HepG2 (cell line): ENCODE data around the gene ZSWIM7. TPM values are rescaled to one million over a fixed set of nuclear protein-coding genes. Genes with fewer than 3 reads are reported as not detected.

Experiments used
- BRCA1 ChIP-seq: sonication (generic); formaldehyde crosslinking; IDR thresholded peaks from 2 replicates; pipeline ENCODE4 v1.4.0; 2020; ENCODE audit warnings: missing genetic modification reagents
- CREB3 ChIP-seq: sonication (generic); formaldehyde crosslinking; IDR thresholded peaks from 2 replicates; pipeline ENCODE4 v1.5.0; 2020; ENCODE audit warnings: missing genetic modification reagents
- CSRNP1 ChIP-seq: sonication (generic); formaldehyde crosslinking; IDR thresholded peaks from 2 replicates; pipeline ENCODE4 v1.8.1; 2023; ENCODE audit warnings: mild to moderate bottlenecking, missing genetic modification reagents
- FOSL2 ChIP-seq: sonication (generic); formaldehyde crosslinking; IDR thresholded peaks from 2 replicates; pipeline ENCODE4 v1.4.0; 2020; ENCODE audit warnings: missing genetic modification reagents
- FOXC1 ChIP-seq: sonication (generic); formaldehyde crosslinking; IDR thresholded peaks from 2 replicates; pipeline ENCODE4 v1.8.0; 2022; ENCODE audit warnings: mild to moderate bottlenecking, missing genetic modification reagents, borderline replicate concordance
- HMGXB4 ChIP-seq, 2 experiments: sonication (generic) in 1 of 2; formaldehyde crosslinking in 1 of 2; IDR thresholded peaks; 2 replicates each; pipeline versions ENCODE4 v1.4.0 to v1.6.1; 2018 to 2020; ENCODE audit warnings: missing genetic modification reagents in 2 of 2, borderline replicate concordance in 1 of 2, low read depth in 1 of 2, mild to moderate bottlenecking in 1 of 2, missing biosample characterization in 1 of 2
- HOXA3 ChIP-seq: sonication (generic); formaldehyde crosslinking; IDR thresholded peaks from 2 replicates; pipeline ENCODE4 v1.5.0; 2020; ENCODE audit warnings: missing genetic modification reagents
- KDM3A ChIP-seq: IDR thresholded peaks from 2 replicates; pipeline ENCODE4 v1.6.1; 2018; ENCODE audit warnings: low read depth, missing compliant biosample characterization
- SMYD3 ChIP-seq: sonication (generic); formaldehyde crosslinking; IDR thresholded peaks from 2 replicates; pipeline ENCODE4 v1.8.1; 2023; ENCODE audit warnings: mild to moderate bottlenecking, missing genetic modification reagents
- TBP ChIP-seq: sonication (generic); formaldehyde crosslinking; IDR thresholded peaks from 2 replicates; pipeline ENCODE4 v1.5.0; 2020; ENCODE audit warnings: missing genetic modification reagents
- TGIF2 ChIP-seq: IDR thresholded peaks from 2 replicates; pipeline ENCODE4 v1.6.1; 2016; ENCODE audit warnings: control low read depth, missing compliant biosample characterization
- ZBTB21 ChIP-seq: sonication (generic); formaldehyde crosslinking; IDR thresholded peaks from 2 replicates; pipeline ENCODE4 v1.4.0; 2020; ENCODE audit warnings: missing genetic modification reagents
- ZNF256 ChIP-seq: sonication (generic); formaldehyde crosslinking; conservative IDR thresholded peaks from 2 replicates; pipeline ENCODE4 v1.4.0; 2020; ENCODE audit warnings: missing genetic modification reagents
- ZNF343 ChIP-seq: sonication (generic); formaldehyde crosslinking; IDR thresholded peaks from 2 replicates; pipeline ENCODE4 v1.4.0; 2020; ENCODE audit warnings: mild to moderate bottlenecking, missing genetic modification reagents
- ZNF737 ChIP-seq: sonication (generic); formaldehyde crosslinking; IDR thresholded peaks from 2 replicates; pipeline ENCODE4 v1.5.0; 2020; ENCODE audit warnings: missing genetic modification reagents, mild to moderate bottlenecking, borderline replicate concordance
- ZNF879 ChIP-seq: sonication (generic); formaldehyde crosslinking; IDR thresholded peaks from 2 replicates; pipeline ENCODE4 v1.8.1; 2023; ENCODE audit warnings: missing genetic modification reagents
- polyA plus RNA-seq, 8 experiments: library from polyadenylated mRNA; depleted of rRNA in 3 of 8; stranded (reverse) in 7 of 8; unstranded in 1 of 8; fragments of >200 nt; fragmentation: Illumina TruSeq in 4 of 8; extraction: Trizol in 4 of 8; gene quantifications; 2 replicates each; pipeline versions ENCODE4 v1.2.1 to v1.2.3, GENCODE V29; 2011 to 2016; ENCODE audit warnings: low read depth in 4 of 8, missing spikeins in 1 of 8, mixed read lengths in 1 of 8; ENCODE audit not compliant: insufficient read depth in 1 of 8
- total RNA-seq, 5 experiments: library from RNA; depleted of rRNA; stranded (reverse); fragments of >200 nt; fragmentation: Illumina TruSeq; extraction: Trizol; gene quantifications; 2 replicates each; pipeline ENCODE4 v1.2.3, GENCODE V29; 2016; ENCODE audit warnings: low read depth in 1 of 5
- TF ChIP-seq, protein P1 (sequence below): sonication (generic); formaldehyde crosslinking; IDR thresholded peaks from 2 replicates; pipeline ENCODE4 v1.5.0; 2020; ENCODE audit warnings: mild to moderate bottlenecking, missing genetic modification reagents
- TF ChIP-seq, protein P2 (sequence below): fragments of 450-650 bp; IDR thresholded peaks from 2 replicates; pipeline ENCODE4 v1.6.1; 2017

Gene ZSWIM7
- total and polyA plus RNA-seq, 2 of the 13 experiments (the other 11 are each of a cell fraction or from before 2014, with no cell fraction given): 13.1 to 28.1 TPM

- TF ChIP-seq CREB3 (CRISPR knock-in tag) (no peak), HMGXB4 (CRISPR knock-in tag; IDR thresholded peaks at IDR 0.05; ENCODE audit: borderline replicate concordance in 1 of 2, low read depth in 1 of 2) (no peak), HOXA3 (CRISPR knock-in tag) (no peak), ZNF879 (no peak), ZNF343 (no peak), FOSL2 (CRISPR knock-in tag) (peak; percentile 27; the same call in 1 of the 2 replicates), KDM3A (CRISPR knock-in tag) (no peak), SMYD3 (no peak), TBP (CRISPR knock-in tag) (no peak), FOXC1 (CRISPR knock-in tag) (no peak), BRCA1 (CRISPR knock-in tag) (no peak), CSRNP1 (no peak), ZNF256 (CRISPR knock-in tag) (no peak), TGIF2 (CRISPR knock-in tag) (no peak), ZBTB21 (no peak), ZNF737 (no peak)
- TF ChIP-seq, protein P1, sequence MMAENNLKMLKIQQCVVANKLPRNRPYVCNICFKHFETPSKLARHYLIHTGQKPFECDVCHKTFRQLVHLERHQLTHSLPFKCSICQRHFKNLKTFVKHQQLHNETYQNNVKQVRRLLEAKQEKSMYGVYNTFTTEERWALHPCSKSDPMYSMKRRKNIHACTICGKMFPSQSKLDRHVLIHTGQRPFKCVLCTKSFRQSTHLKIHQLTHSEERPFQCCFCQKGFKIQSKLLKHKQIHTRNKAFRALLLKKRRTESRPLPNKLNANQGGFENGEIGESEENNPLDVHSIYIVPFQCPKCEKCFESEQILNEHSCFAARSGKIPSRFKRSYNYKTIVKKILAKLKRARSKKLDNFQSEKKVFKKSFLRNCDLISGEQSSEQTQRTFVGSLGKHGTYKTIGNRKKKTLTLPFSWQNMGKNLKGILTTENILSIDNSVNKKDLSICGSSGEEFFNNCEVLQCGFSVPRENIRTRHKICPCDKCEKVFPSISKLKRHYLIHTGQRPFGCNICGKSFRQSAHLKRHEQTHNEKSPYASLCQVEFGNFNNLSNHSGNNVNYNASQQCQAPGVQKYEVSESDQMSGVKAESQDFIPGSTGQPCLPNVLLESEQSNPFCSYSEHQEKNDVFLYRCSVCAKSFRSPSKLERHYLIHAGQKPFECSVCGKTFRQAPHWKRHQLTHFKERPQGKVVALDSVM: peak; percentile 61; the same call in 1 of the 2 replicates
- TF ChIP-seq, protein P2, sequence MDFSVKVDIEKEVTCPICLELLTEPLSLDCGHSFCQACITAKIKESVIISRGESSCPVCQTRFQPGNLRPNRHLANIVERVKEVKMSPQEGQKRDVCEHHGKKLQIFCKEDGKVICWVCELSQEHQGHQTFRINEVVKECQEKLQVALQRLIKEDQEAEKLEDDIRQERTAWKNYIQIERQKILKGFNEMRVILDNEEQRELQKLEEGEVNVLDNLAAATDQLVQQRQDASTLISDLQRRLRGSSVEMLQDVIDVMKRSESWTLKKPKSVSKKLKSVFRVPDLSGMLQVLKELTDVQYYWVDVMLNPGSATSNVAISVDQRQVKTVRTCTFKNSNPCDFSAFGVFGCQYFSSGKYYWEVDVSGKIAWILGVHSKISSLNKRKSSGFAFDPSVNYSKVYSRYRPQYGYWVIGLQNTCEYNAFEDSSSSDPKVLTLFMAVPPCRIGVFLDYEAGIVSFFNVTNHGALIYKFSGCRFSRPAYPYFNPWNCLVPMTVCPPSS: no peak
Observed at GRCh38 chr17:15981646-15982580, 17.6 kb downstream of the ZSWIM7 start (continued).
